SK-N-MC (cell line): Measurements from ENCODE around the gene GPR158.
"Not testable (repeated sequence)": the region's sequence is repeated elsewhere in the genome, so short reads cannot be mapped to it uniquely, and the experiment has no call there.

Experiments used
- DNase-seq: peaks from one replicate; pipeline ENCODE4 v3.0.0-alpha.2; 2011; ENCODE audit warnings: low read depth, low spot score
- H3K27ac ChIP-seq: fragments of 200-600 bp; sonication (generic); 2 replicates; pipeline ENCODE4 v1.5.1; 2016; ENCODE audit warnings: mixed run types
- H3K36me3 ChIP-seq: fragments of 200-600 bp; sonication (generic); 2 replicates; pipeline ENCODE4 v1.6.1; 2017; ENCODE audit warnings: antibody characterized with exemption, low read length, mixed read lengths; ENCODE audit not compliant: insufficient read depth
- H3K4me3 ChIP-seq: fragments of 200-600 bp; sonication (generic); 2 replicates; pipeline ENCODE4 v1.5.1; 2016
- H3K9ac ChIP-seq: fragments of 200-600 bp; sonication (generic); 2 replicates; pipeline ENCODE4 v1.8.0; 2017; ENCODE audit warnings: mixed run types, mixed read lengths; ENCODE audit not compliant: insufficient read length
- H3K9me3 ChIP-seq: fragments of 200-600 bp; sonication (generic); 2 replicates; pipeline ENCODE4 v1.6.1; 2017; ENCODE audit warnings: low read depth, mild to moderate bottlenecking, antibody characterized with exemption, low read length, moderate library complexity, mixed read lengths
- EZH2 ChIP-seq: fragments of 200-600 bp; sonication (generic); IDR thresholded peaks from one replicate; pipeline ENCODE4 v1.6.1; 2017; ENCODE audit warnings: antibody characterized with exemption
- FOXP2 ChIP-seq: optimal IDR thresholded peaks from 2 replicates; pipeline ENCODE3; 2011; ENCODE audit warnings: mild to moderate bottlenecking, moderate library complexity; ENCODE audit not compliant: insufficient read depth; ENCODE audit errors: extremely low read length, control extremely low read depth
- POLR2AphosphoS5 ChIP-seq: IDR thresholded peaks from 2 replicates; pipeline ENCODE4 v1.6.1; 2012; ENCODE audit warnings: mild to moderate bottlenecking, low read depth, low read length, borderline replicate concordance

The GPR158 gene

GRCh38 chr10:25339966-25340365, 165.2 kb downstream of the GPR158 start:
- no peak overlapping the region for H3K27ac ChIP-seq
- TF ChIP-seq FOXP2 (no peak), POLR2AphosphoS5 (no peak)
- H3K4me3 ChIP-seq: no peak overlapping the region
- DNase-seq: no peak
- H3K36me3 ChIP-seq: no peaks in the 10 kb centered on the region
- H3K9me3 ChIP-seq: no peaks in the 10 kb centered on the region
- H3K9ac ChIP-seq: no peak overlapping the region

GRCh38 chr10:25349520-25349919, 174.7 kb downstream of the GPR158 start:
- H3K36me3 ChIP-seq: no peaks in the 10 kb centered on the region
- no peaks in the 10 kb centered on the region for H3K9me3 ChIP-seq
- no peak overlapping the region for H3K9ac ChIP-seq
- TF ChIP-seq POLR2AphosphoS5 (no peak), EZH2 (no peak), FOXP2 (no peak)
- H3K27ac ChIP-seq: no peak overlapping the region
- no peak for DNase-seq
- H3K4me3 ChIP-seq: no peak overlapping the region

- no peak overlapping the region for H3K27ac ChIP-seq
- H3K36me3 ChIP-seq: no peaks in the 10 kb centered on the region
- DNase-seq: no peak
- TF ChIP-seq EZH2: no peak
- no peak for TF ChIP-seq POLR2AphosphoS5
- no peak for TF ChIP-seq FOXP2
- no peak overlapping the region for H3K9ac ChIP-seq
- no peak overlapping the region for H3K4me3 ChIP-seq
- no peaks in the 10 kb centered on the region for H3K9me3 ChIP-seq
Observed at GRCh38 chr10:25356609-25357008, 181.8 kb downstream of the GPR158 start.

GRCh38 chr10:25357269-25357668, 182.5 kb downstream of the GPR158 start:
- no peak overlapping the region for H3K27ac ChIP-seq
- DNase-seq: no peak
- H3K4me3 ChIP-seq: no peak overlapping the region
- H3K9ac ChIP-seq: no peak overlapping the region
- TF ChIP-seq EZH2 (no peak), POLR2AphosphoS5 (no peak), FOXP2 (no peak)
- H3K36me3 ChIP-seq: no peaks in the 10 kb centered on the region
- H3K9me3 ChIP-seq: no peaks in the 10 kb centered on the region

DNA sequence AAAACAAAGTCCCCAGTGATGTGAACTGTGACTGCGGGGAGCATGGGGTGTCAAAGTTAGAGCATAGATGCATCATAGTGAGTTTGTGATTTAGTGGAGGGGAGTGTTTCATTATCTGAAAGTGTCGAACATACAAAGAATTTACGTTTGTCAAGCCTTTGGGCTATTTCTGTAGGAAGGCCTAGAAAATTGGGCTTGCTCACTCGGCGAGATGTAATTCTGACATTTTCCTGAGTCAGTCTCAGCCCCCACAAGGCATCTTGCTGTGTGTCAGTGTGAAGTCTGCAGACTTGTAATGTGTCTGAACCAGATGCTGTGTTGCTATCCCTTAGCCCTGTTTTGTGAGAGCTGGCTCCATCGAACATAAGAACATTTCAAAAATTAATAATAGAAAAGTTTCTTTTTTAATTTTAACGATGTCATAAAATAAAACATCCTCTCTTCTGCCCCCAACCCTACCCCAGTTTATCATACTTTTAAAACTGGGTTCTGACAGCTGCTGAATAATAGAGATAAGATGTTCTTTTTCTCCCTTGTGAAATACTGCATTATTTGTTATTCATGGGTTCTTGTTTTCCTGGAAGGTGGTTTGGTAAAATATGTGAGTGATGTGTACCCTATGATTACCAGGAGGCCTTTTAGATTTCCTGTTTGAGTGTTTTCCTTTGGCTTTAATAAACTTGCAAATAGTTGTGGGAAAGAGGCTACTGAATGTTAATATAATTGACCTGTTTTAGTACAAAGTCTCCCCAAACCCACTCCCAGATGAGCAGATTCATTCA, 207.4 kb downstream of the GPR158 start:
- Histone ChIP-seq H3K27ac (no peak overlapping the region), H3K36me3 (no peaks in the 10 kb centered on the region), H3K9me3 (no peaks in the 10 kb centered on the region), H3K9ac (no peak overlapping the region), H3K4me3 (no peak overlapping the region)
- TF ChIP-seq FOXP2: no peak
- TF ChIP-seq POLR2AphosphoS5: no peak
- TF ChIP-seq EZH2: no peak
- no peak for DNase-seq

- H3K4me3 ChIP-seq, H3K9me3 ChIP-seq, H3K9ac ChIP-seq, H3K36me3 ChIP-seq, H3K27ac ChIP-seq, DNase-seq: not testable (repeated sequence)
Observed at GRCh38 chr10:25382901-25383300, 208.1 kb downstream of the GPR158 start.

GRCh38 chr10:25383686-25384085, 208.9 kb downstream of the GPR158 start:
- no peak for TF ChIP-seq EZH2
- no peak for TF ChIP-seq POLR2AphosphoS5
- TF ChIP-seq FOXP2: no peak
- DNase-seq: no peak

DNA sequence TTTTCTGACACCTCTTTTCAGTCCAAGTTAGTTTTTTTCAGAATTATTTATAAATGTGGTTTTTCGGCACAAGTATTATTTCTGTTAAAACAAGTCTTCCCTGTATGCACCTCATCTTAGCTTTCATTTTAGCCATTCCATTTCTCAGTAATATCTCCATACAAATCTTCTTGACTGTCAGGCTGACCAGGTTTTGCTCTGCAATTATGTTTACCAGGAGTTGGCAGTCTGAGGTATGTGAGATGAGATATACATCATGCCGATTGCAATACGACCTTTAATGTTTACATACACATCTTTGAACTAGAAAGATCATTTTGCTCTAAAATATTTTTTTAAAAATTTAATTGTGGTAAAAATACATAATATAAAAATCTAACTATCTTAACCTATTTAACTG, 209.8 kb downstream of the GPR158 start:
- no peaks in the 10 kb centered on the region for H3K36me3 ChIP-seq
- TF ChIP-seq EZH2 (no peak), POLR2AphosphoS5 (no peak), FOXP2 (no peak)
- DNase-seq: no peak
- no peaks in the 10 kb centered on the region for H3K9me3 ChIP-seq
- no peak overlapping the region for H3K9ac ChIP-seq
- H3K4me3 ChIP-seq: no peak overlapping the region
- H3K27ac ChIP-seq: no peak overlapping the region

More at GRCh38 chr10:25383686-25384085, 208.9 kb downstream of the GPR158 start:
- H3K4me3 ChIP-seq: no peak overlapping the region
- H3K9ac ChIP-seq: no peak overlapping the region
- no peak overlapping the region for H3K27ac ChIP-seq
- no peaks in the 10 kb centered on the region for H3K36me3 ChIP-seq
- no peaks in the 10 kb centered on the region for H3K9me3 ChIP-seq
